WTC11 (cell line): ENCODE results near the gene LIFR. TPM values are rescaled to one million over a fixed set of nuclear protein-coding genes. Genes with fewer than 3 reads are reported as not detected.

Experiments
- ATAC-seq: fragments of 200-7000 bp; cut with Tn5 transposase; 2 replicates; pipeline ENCODE4 v1.10.0; 2021; ENCODE audit warnings: mild to moderate bottlenecking, moderate library complexity
- CTCF ChIA-PET: fragments of 300-600 bp; sonication (Branson Sonifier 250); formaldehyde crosslinking; loops from one replicate; lab custom pipeline; 2021; ENCODE audit warnings: antibody characterized with exemption; lab: Charles Lee
- POLR2A ChIA-PET: fragments of 350-600 bp; sonication (Branson Sonifier 250); formaldehyde crosslinking; loops from one replicate; lab custom pipeline; 2021; ENCODE audit warnings: antibody characterized with exemption; lab: Charles Lee
- DNase-seq: peaks from one replicate; pipeline ENCODE4 v3.0.0; 2021; ENCODE audit warnings: low spot score
- H3K27ac Mint-ChIP-seq: 2 replicates; pipeline ENCODE4 v1.8.0; 2021; ENCODE audit warnings: mixed read lengths
- H3K27me3 Mint-ChIP-seq: 2 replicates; pipeline ENCODE4 v1.8.0; 2021; ENCODE audit warnings: low read depth, mild to moderate bottlenecking, moderate library complexity, mixed read lengths
- H3K36me3 Mint-ChIP-seq: 2 replicates; pipeline ENCODE4 v1.8.0; 2021; ENCODE audit warnings: mixed read lengths
- H3K4me1 Mint-ChIP-seq: 2 replicates; pipeline ENCODE4 v1.8.0; 2022; ENCODE audit warnings: mixed read lengths
- H3K4me3 Mint-ChIP-seq: 2 replicates; pipeline ENCODE4 v1.8.0; 2021; ENCODE audit warnings: mild to moderate bottlenecking, moderate library complexity, mixed read lengths
- H3K9me3 Mint-ChIP-seq: 2 replicates; pipeline ENCODE4 v1.8.0; 2021; ENCODE audit warnings: mixed read lengths
- CBFB ChIP-seq: sonication (generic); formaldehyde crosslinking; IDR thresholded peaks from 2 replicates; pipeline ENCODE4 v1.8.1; 2022; ENCODE audit warnings: mild to moderate bottlenecking, low read depth, missing genetic modification reagents
- E2F1 ChIP-seq: sonication (generic); formaldehyde crosslinking; IDR thresholded peaks from 2 replicates; pipeline ENCODE4 v1.8.0; 2022; ENCODE audit warnings: mild to moderate bottlenecking, missing genetic modification reagents
- E2F5 ChIP-seq: sonication (generic); formaldehyde crosslinking; IDR thresholded peaks from 2 replicates; pipeline ENCODE4 v1.8.1; 2022; ENCODE audit warnings: mild to moderate bottlenecking, moderate library complexity, missing genetic modification reagents
- EMX1 ChIP-seq: fragments of 250-450 bp; sonication (Bioruptor Pico); IDR thresholded peaks from 2 replicates; pipeline ENCODE4 v1.8.0; 2021; ENCODE audit warnings: mild to moderate bottlenecking
- FOXJ3 ChIP-seq: sonication (generic); formaldehyde crosslinking; IDR thresholded peaks from 2 replicates; pipeline ENCODE4 v1.9.0; 2021; ENCODE audit warnings: missing genetic modification reagents, mild to moderate bottlenecking, borderline replicate concordance
- FOXP1 ChIP-seq: sonication (generic); formaldehyde crosslinking; IDR thresholded peaks from 2 replicates; pipeline ENCODE4 v1.8.0; 2022; ENCODE audit warnings: missing genetic modification reagents, mild to moderate bottlenecking, moderate library complexity, borderline replicate concordance
- GABPB1 ChIP-seq: sonication (generic); formaldehyde crosslinking; IDR thresholded peaks from 2 replicates; pipeline ENCODE4 v1.8.1; 2023; ENCODE audit warnings: mild to moderate bottlenecking, missing genetic modification reagents
- NFYB ChIP-seq: sonication (generic); formaldehyde crosslinking; conservative IDR thresholded peaks from 2 replicates; pipeline ENCODE4 v1.8.0; 2022; ENCODE audit warnings: low read depth, missing genetic modification reagents
- SMAD4 ChIP-seq: sonication (generic); formaldehyde crosslinking; IDR thresholded peaks from 2 replicates; pipeline ENCODE4 v1.8.0; 2022; ENCODE audit warnings: mild to moderate bottlenecking, missing genetic modification reagents
- TEAD4 ChIP-seq: sonication (generic); formaldehyde crosslinking; IDR thresholded peaks from 2 replicates; pipeline ENCODE4 v1.8.0; 2022; ENCODE audit warnings: mild to moderate bottlenecking, missing genetic modification reagents
- ZNF423 ChIP-seq: fragments of 250-450 bp; sonication (Bioruptor Pico); IDR thresholded peaks from 2 replicates; pipeline ENCODE4 v2.1.2; 2022; ENCODE audit warnings: mild to moderate bottlenecking, moderate library complexity
- ZNF532 ChIP-seq: fragments of 250-450 bp; sonication (Bioruptor Pico); IDR thresholded peaks from 2 replicates; pipeline ENCODE4 v1.9.0; 2021; ENCODE audit warnings: mild to moderate bottlenecking, borderline replicate concordance
- total RNA-seq: library from RNA; stranded (reverse); gene quantifications from 3 replicates; pipeline ENCODE4 v1.2.3, GENCODE V29; 2021
- TF ChIP-seq, protein P1 (sequence below): fragments of 250-450 bp; sonication (Bioruptor Pico); IDR thresholded peaks from 2 replicates; pipeline ENCODE4 v1.9.0; 2021; ENCODE audit warnings: mild to moderate bottlenecking
- TF ChIP-seq, protein P2 (sequence below): fragments of 250-450 bp; sonication (Bioruptor Pico); conservative IDR thresholded peaks from 2 replicates; pipeline ENCODE4 v1.9.0; 2021; ENCODE audit warnings: mild to moderate bottlenecking
- TF ChIP-seq, protein P3 (sequence below): fragments of 250-450 bp; sonication (Bioruptor Pico); IDR thresholded peaks from 2 replicates; pipeline ENCODE4 v1.9.0; 2021; ENCODE audit warnings: mild to moderate bottlenecking

Gene LIFR
- total RNA-seq, 1 experiment from 2014 or later = 14.4 TPM

DNA sequence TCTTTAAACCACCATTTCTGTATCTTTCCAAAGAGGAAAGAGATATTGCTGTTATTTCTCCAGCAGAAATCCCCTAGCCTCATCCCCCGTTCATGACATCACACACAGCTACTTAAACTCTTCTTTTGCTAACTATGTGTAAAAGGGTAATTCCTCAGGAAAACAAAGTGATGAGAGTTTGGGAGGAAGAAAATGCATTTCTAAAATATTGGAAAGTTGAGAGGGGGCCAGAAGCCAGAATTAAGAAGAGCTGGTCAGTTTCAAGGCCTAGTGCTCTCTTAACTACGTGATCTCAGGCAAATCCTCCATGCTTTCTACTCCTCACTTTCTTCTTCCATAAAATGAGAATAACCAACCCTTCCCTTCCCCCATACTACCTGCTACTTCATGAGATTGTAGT lies 109.4 kb downstream of the LIFR start:
- H3K36me3 Mint-ChIP-seq = no peaks in the 10 kb centered on the region
- POLR2A ChIA-PET = interaction anchor here (0.7 kb wide), 1 partner anchor 366 kb away, joined by 3 read pairs; no protein-coding TSS in a partner anchor
- H3K9me3 Mint-ChIP-seq = no peaks in the 10 kb centered on the region
- CTCF ChIA-PET = interaction anchor here (0.7 kb wide), 1 partner anchor 159 kb away, joined by 3 read pairs; no protein-coding TSS in a partner anchor
- ATAC-seq (no peak), DNase-seq (no peak)
- TF ChIP-seq, protein P1, sequence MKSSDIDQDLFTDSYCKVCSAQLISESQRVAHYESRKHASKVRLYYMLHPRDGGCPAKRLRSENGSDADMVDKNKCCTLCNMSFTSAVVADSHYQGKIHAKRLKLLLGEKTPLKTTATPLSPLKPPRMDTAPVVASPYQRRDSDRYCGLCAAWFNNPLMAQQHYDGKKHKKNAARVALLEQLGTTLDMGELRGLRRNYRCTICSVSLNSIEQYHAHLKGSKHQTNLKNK (CRISPR knock-in tag) = no peak
- TF ChIP-seq EMX1 (CRISPR knock-in tag) (no peak), ZNF532 (no peak), TEAD4 (CRISPR knock-in tag) (no peak), FOXJ3 (CRISPR knock-in tag) (no peak), GABPB1 (no peak), FOXP1 (no peak), E2F1 (no peak), E2F5 (CRISPR knock-in tag) (no peak), NFYB (CRISPR knock-in tag) (no peak), ZNF423 (CRISPR knock-in tag) (no peak), SMAD4 (CRISPR knock-in tag) (no peak), CBFB (CRISPR knock-in tag) (no peak)
- TF ChIP-seq, protein P2, sequence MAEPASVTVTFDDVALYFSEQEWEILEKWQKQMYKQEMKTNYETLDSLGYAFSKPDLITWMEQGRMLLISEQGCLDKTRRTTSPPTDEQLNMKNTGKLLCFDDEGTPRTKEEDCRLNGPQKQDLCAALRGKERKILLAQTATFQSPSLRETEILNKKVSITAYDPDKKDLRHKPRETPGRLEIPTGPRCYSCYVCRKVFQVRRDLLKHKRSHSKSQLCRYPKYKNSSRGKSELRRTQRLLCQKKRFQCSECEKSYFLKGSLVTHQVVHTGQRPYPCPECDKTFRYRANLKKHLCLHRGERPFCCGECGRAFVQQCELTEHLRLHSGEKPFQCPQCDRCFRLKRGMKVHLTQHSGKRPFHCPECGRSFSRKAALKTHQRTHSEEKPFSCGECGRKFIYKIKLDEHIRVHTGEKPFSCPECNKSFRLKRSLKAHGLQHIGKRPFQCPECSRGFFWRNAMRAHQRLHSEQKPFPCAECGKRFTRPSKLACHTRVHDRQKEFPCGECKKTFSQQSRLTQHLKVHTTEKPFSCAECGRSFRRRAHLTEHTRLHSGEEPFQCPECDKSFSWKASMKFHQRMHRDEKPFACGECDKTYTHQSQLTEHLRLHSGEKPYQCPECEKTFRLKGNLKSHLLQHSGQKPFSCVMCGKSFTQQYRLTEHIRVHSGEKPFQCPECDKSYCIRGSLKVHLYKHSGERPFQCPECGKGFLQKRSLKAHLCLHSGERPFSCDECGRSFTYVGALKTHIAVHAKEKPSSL (CRISPR knock-in tag) = no peak
- TF ChIP-seq, protein P3, sequence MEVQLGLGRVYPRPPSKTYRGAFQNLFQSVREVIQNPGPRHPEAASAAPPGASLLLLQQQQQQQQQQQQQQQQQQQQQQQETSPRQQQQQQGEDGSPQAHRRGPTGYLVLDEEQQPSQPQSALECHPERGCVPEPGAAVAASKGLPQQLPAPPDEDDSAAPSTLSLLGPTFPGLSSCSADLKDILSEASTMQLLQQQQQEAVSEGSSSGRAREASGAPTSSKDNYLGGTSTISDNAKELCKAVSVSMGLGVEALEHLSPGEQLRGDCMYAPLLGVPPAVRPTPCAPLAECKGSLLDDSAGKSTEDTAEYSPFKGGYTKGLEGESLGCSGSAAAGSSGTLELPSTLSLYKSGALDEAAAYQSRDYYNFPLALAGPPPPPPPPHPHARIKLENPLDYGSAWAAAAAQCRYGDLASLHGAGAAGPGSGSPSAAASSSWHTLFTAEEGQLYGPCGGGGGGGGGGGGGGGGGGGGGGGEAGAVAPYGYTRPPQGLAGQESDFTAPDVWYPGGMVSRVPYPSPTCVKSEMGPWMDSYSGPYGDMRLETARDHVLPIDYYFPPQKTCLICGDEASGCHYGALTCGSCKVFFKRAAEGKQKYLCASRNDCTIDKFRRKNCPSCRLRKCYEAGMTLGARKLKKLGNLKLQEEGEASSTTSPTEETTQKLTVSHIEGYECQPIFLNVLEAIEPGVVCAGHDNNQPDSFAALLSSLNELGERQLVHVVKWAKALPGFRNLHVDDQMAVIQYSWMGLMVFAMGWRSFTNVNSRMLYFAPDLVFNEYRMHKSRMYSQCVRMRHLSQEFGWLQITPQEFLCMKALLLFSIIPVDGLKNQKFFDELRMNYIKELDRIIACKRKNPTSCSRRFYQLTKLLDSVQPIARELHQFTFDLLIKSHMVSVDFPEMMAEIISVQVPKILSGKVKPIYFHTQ = no peak
- no peaks in the 10 kb centered on the region for H3K27me3 Mint-ChIP-seq
- H3K27ac Mint-ChIP-seq = no peak overlapping the region
- H3K4me3 Mint-ChIP-seq = no peak overlapping the region
- H3K4me1 Mint-ChIP-seq = no peaks in the 10 kb centered on the region
